GM12891 (cell line): ENCODE measurements around the gene IFT20.

ENCODE experiments used
- POLR2A ChIP-seq: IDR thresholded peaks from 2 replicates; pipeline ENCODE4 v1.6.1; 2011; ENCODE audit warnings: low read depth, low read length, control low read depth
- POLR2AphosphoS5 ChIP-seq: IDR thresholded peaks from 2 replicates; pipeline ENCODE4 v1.6.1; 2011; ENCODE audit warnings: low read depth, low read length, control low read depth

- TF ChIP-seq POLR2A (no peak), POLR2AphosphoS5 (no peak)
These were observed 49.3 kb downstream of the IFT20 start for GRCh38 chr17:28285965-28286364.
